Measurements from ENCODE around the gene AHCYL2.
"Not testable (repeated sequence)": the region's sequence is repeated elsewhere in the genome, so short reads cannot be mapped to it uniquely, and the experiment has no call there.

AHCYL2 gene

GRCh38 chr7:129279757-129280156, 54.9 kb downstream of the AHCYL2 start:
- no peak for FAIRE-seq

GRCh38 chr7:129281163-129281562, 56.3 kb downstream of the AHCYL2 start:
- FAIRE-seq (no peak), DNase-seq (ENCODE audit: insufficient read length, low spot score) (no peak)

More at GRCh38 chr7:129279757-129280156, 54.9 kb downstream of the AHCYL2 start:
- DNase-seq (ENCODE audit: insufficient read length, low spot score): no peak

- FAIRE-seq (no peak), DNase-seq (ENCODE audit: insufficient read length, low spot score) (no peak)
Observed at GRCh38 chr7:129282865-129283264, 58.0 kb downstream of the AHCYL2 start.

- no peak for DNase-seq (ENCODE audit: insufficient read length, low spot score)
- FAIRE-seq: no peak
Observed at GRCh38 chr7:129283936-129284335, 59.1 kb downstream of the AHCYL2 start.

GRCh38 chr7:129285111-129285510, 60.3 kb downstream of the AHCYL2 start:
- DNase-seq (ENCODE audit: insufficient read length, low spot score) (no peak), FAIRE-seq (no peak)

GRCh38 chr7:129292861-129293260, 68.0 kb downstream of the AHCYL2 start:
- no peak for FAIRE-seq
- no peak for DNase-seq (ENCODE audit: insufficient read length, low spot score)

- FAIRE-seq (no peak), DNase-seq (ENCODE audit: insufficient read length, low spot score) (no peak)
Observed at GRCh38 chr7:129295015-129295423, 70.2 kb downstream of the AHCYL2 start.

GRCh38 chr7:129298268-129298893, 73.6 kb downstream of the AHCYL2 start:
- DNase-seq (ENCODE audit: insufficient read length, low spot score) (peak; percentile 25), FAIRE-seq (no peak)

- no peak for FAIRE-seq
- no peak for DNase-seq (ENCODE audit: insufficient read length, low spot score)
Observed at GRCh38 chr7:129299889-129300288, 75.1 kb downstream of the AHCYL2 start.

- DNase-seq (ENCODE audit: insufficient read length, low spot score); FAIRE-seq: not testable (repeated sequence)
Observed at GRCh38 chr7:129300299-129300698, 75.5 kb downstream of the AHCYL2 start.

GRCh38 chr7:129307592-129307991, 82.8 kb downstream of the AHCYL2 start:
- no peak for DNase-seq (ENCODE audit: insufficient read length, low spot score)
- no peak for FAIRE-seq

- DNase-seq (ENCODE audit: insufficient read length, low spot score) (no peak), FAIRE-seq (no peak)
Observed at GRCh38 chr7:129308047-129308446, 83.2 kb downstream of the AHCYL2 start.

GRCh38 chr7:129311429-129311828, 86.6 kb downstream of the AHCYL2 start:
- FAIRE-seq: no peak

GRCh38 chr7:129313282-129313681, 88.5 kb downstream of the AHCYL2 start:
- DNase-seq (ENCODE audit: insufficient read length, low spot score) (no peak), FAIRE-seq (peak; percentile 44)

More at GRCh38 chr7:129311429-129311828, 86.6 kb downstream of the AHCYL2 start:
- DNase-seq (ENCODE audit: insufficient read length, low spot score): no peak

GRCh38 chr7:129315960-129316359, 91.1 kb downstream of the AHCYL2 start:
- DNase-seq (ENCODE audit: insufficient read length, low spot score) (no peak), FAIRE-seq (no peak)

- FAIRE-seq: no peak
Observed at GRCh38 chr7:129317450-129317849, 92.6 kb downstream of the AHCYL2 start.

GRCh38 chr7:129327076-129327475, 102.2 kb downstream of the AHCYL2 start:
- FAIRE-seq (no peak), DNase-seq (ENCODE audit: insufficient read length, low spot score) (no peak)

More at GRCh38 chr7:129317450-129317849, 92.6 kb downstream of the AHCYL2 start:
- no peak for DNase-seq (ENCODE audit: insufficient read length, low spot score)

GRCh38 chr7:129332254-129333035, 107.6 kb downstream of the AHCYL2 start:
- no peak for FAIRE-seq
- no peak for DNase-seq (ENCODE audit: insufficient read length, low spot score)

GRCh38 chr7:129334473-129334872, 109.6 kb downstream of the AHCYL2 start:
- DNase-seq (ENCODE audit: insufficient read length, low spot score) (no peak), FAIRE-seq (no peak)

- no peak for FAIRE-seq
Observed at GRCh38 chr7:129338450-129338849, 113.6 kb downstream of the AHCYL2 start.

GRCh38 chr7:129341212-129341611, 116.4 kb downstream of the AHCYL2 start:
- no peak for FAIRE-seq

More at GRCh38 chr7:129338450-129338849, 113.6 kb downstream of the AHCYL2 start:
- no peak for DNase-seq (ENCODE audit: insufficient read length, low spot score)

More at GRCh38 chr7:129341212-129341611, 116.4 kb downstream of the AHCYL2 start:
- no peak for DNase-seq (ENCODE audit: insufficient read length, low spot score)

Data from GM19239 (cell line).